Right atrium auricular region (tissue), 2 donors: ENCODE measurements around the gene GPR39. TPM values are rescaled to one million over a fixed set of nuclear protein-coding genes. Genes with fewer than 3 reads are reported as not detected.

Source experiments
- DNase-seq: peaks from one replicate; pipeline ENCODE4 v3.0.0-alpha.2; 2019; ENCODE audit warnings: low spot score
- H3K27ac ChIP-seq, 2 donors: fragments of 200-600 bp; sonication (generic); 1 replicate in 1 of 2; 2 replicates in 1 of 2; pipeline ENCODE4 v1.5.1; 2016 to 2019
- H3K27me3 ChIP-seq, 2 donors: fragments of 200-600 bp; sonication (generic); one replicate each; pipeline versions ENCODE4 v1.5.1 to v1.6.0; 2017 to 2019
- H3K36me3 ChIP-seq: fragments of 200-600 bp; sonication (generic); one replicate; pipeline ENCODE4 v1.5.1; 2016
- H3K4me1 ChIP-seq, 2 donors: fragments of 200-600 bp; sonication (generic); one replicate each; pipeline versions ENCODE4 v1.5.1 to v1.6.0; 2017 to 2019
- H3K4me3 ChIP-seq, 2 donors: fragments of 200-600 bp; sonication (generic); 1 replicate in 1 of 2; 2 replicates in 1 of 2; pipeline ENCODE4 v1.5.1; 2017 to 2019; ENCODE audit warnings: mild to moderate bottlenecking in 1 of 2, moderate library complexity in 1 of 2
- H3K9me3 ChIP-seq, 2 donors: fragments of 200-600 bp; sonication (generic); one replicate each; pipeline ENCODE4 v1.5.1; 2019
- total RNA-seq, 2 donors: library from RNA; depleted of rRNA; stranded (reverse); fragments of >200 nt; gene quantifications; one replicate each; pipeline ENCODE4 v1.1.0, GENCODE V29; 2016
- TF ChIP-seq, protein P1 (sequence below), 2 donors: fragments of 200-600 bp; sonication (generic); IDR thresholded peaks; one replicate each; pipeline ENCODE4 v1.5.1; 2019; ENCODE audit warnings: antibody characterized with exemption in 2 of 2

The GPR39 gene
- total RNA-seq, 2 donors from 2014 or later: 1.0 TPM; not detected in 1

DNA sequence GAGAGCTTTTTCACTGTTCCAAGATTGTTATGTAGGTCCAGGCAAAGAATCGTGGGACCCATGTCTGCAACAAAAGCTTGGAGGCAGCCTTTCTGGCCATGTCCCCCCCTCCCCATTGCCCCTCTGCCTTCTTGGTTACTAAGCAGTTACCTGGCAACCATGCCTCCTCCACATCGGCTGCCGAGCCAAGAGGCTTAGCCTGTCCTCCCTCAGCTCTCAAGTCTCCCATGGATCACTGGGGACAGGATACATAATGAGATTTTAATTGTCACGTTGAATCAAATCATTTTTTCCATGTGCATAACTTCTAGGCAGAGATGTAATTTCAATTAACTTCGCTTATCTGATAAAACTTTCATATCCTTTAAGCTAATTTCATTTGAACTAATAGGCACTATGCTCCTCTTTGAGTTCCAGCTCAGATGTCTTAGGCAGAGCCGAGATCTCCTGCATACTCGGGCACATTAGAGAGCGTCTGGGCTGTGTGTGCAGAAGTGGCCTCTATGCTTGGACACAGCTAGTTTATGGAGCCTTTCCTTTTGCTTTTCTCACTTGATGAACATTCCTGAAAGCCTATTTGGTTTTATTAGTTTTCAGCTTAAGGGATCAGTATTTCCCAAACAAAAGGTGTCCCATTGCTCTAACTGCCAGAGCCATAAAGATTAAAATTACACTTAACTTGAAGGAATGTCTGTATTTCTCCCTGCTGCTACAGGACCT, 172.7 kb downstream of the GPR39 start:
- H3K4me1 ChIP-seq: no peaks in the 10 kb centered on the region
- no peak overlapping the region for H3K4me3 ChIP-seq
- no peaks in the 10 kb centered on the region for H3K36me3 ChIP-seq
- no peaks in the 10 kb centered on the region for H3K27me3 ChIP-seq
- no peak overlapping the region for H3K27ac ChIP-seq
- TF ChIP-seq, protein P1, sequence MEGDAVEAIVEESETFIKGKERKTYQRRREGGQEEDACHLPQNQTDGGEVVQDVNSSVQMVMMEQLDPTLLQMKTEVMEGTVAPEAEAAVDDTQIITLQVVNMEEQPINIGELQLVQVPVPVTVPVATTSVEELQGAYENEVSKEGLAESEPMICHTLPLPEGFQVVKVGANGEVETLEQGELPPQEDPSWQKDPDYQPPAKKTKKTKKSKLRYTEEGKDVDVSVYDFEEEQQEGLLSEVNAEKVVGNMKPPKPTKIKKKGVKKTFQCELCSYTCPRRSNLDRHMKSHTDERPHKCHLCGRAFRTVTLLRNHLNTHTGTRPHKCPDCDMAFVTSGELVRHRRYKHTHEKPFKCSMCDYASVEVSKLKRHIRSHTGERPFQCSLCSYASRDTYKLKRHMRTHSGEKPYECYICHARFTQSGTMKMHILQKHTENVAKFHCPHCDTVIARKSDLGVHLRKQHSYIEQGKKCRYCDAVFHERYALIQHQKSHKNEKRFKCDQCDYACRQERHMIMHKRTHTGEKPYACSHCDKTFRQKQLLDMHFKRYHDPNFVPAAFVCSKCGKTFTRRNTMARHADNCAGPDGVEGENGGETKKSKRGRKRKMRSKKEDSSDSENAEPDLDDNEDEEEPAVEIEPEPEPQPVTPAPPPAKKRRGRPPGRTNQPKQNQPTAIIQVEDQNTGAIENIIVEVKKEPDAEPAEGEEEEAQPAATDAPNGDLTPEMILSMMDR (IDR thresholded peaks at IDR 0.05): no peak
- no peak for DNase-seq
- no peaks in the 10 kb centered on the region for H3K9me3 ChIP-seq

- no peaks in the 10 kb centered on the region for H3K36me3 ChIP-seq
- TF ChIP-seq, protein P1 (IDR thresholded peaks at IDR 0.05): no peak
- no peak overlapping the region for H3K27ac ChIP-seq
- no peaks in the 10 kb centered on the region for H3K4me1 ChIP-seq
- no peaks in the 10 kb centered on the region for H3K27me3 ChIP-seq
- no peak overlapping the region for H3K4me3 ChIP-seq
- no peak for DNase-seq
- no peaks in the 10 kb centered on the region for H3K9me3 ChIP-seq
Observed at GRCh38 chr2:132589966-132590365, 173.4 kb downstream of the GPR39 start.

DNA sequence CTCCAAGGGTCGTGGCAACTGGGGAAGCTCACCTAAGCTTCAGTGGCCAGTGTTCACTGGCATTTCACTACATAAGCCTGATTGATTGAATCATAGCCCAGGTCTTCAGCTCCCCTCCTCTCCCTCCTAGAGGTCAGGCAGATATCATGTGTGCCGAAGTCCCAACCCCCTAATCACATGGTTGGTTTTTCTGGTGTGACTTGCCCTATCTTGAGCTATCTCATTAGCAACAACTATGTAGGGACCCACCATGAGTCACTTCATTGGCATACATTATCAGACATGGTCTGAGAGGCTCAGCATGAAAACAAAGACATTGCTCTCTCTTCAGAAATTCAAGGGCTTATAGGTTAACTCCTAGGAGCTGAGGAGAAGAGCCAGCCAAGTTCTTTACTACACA, 176.6 kb downstream of the GPR39 start:
- TF ChIP-seq, protein P1 (IDR thresholded peaks at IDR 0.05): no peak
- no peak for DNase-seq
- Histone ChIP-seq H3K4me1 (no peaks in the 10 kb centered on the region), H3K36me3 (no peaks in the 10 kb centered on the region), H3K9me3 (peaks cover 0 to 8% of the 10 kb centered on the region in 2 donors), H3K4me3 (no peak overlapping the region), H3K27ac (no peak overlapping the region), H3K27me3 (no peaks in the 10 kb centered on the region)

- H3K27ac ChIP-seq: no peak overlapping the region
- no peaks in the 10 kb centered on the region for H3K36me3 ChIP-seq
- TF ChIP-seq, protein P1 (IDR thresholded peaks at IDR 0.05): no peak
- H3K27me3 ChIP-seq: no peaks in the 10 kb centered on the region
- no peaks in the 10 kb centered on the region for H3K4me1 ChIP-seq
- DNase-seq: no peak
- no peak overlapping the region for H3K4me3 ChIP-seq
- peaks cover 0 to 8% of the 10 kb centered on the region in 2 donors for H3K9me3 ChIP-seq
Observed at GRCh38 chr2:132595186-132595585, 178.6 kb downstream of the GPR39 start.

- Histone ChIP-seq H3K4me3 (no peak overlapping the region), H3K27ac (no peak overlapping the region), H3K36me3 (no peaks in the 10 kb centered on the region), H3K4me1 (no peaks in the 10 kb centered on the region), H3K9me3 (peaks cover 0 to 8% of the 10 kb centered on the region in 2 donors), H3K27me3 (no peaks in the 10 kb centered on the region)
- TF ChIP-seq, protein P1 (IDR thresholded peaks at IDR 0.05): no peak
- no peak for DNase-seq
Observed at GRCh38 chr2:132595693-132596092, 179.1 kb downstream of the GPR39 start.

DNA sequence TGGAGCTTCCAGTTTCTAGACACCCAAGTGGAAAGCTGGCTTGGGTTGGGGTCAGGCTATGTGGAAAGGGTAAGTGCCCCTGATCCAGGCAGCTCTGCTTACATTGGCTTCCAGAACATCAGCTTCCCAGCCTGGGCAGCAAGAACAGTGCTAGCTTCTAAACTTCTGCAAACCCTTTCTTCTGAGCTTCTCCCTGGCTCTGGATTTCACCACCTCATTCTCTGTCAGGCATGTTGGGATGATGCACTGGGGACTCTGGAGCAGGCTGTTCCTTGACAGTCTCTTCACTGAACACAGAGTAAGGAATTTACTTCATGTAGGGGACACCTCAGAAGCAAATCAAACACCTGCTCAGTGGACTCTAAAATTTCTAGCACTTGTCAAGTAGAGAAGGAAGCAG, 180.6 kb downstream of the GPR39 start:
- Histone ChIP-seq H3K27me3 (no peaks in the 10 kb centered on the region), H3K9me3 (peaks cover 0 to 8% of the 10 kb centered on the region in 2 donors), H3K4me1 (no peaks in the 10 kb centered on the region), H3K36me3 (no peaks in the 10 kb centered on the region), H3K27ac (no peak overlapping the region), H3K4me3 (no peak overlapping the region)
- TF ChIP-seq, protein P1 (IDR thresholded peaks at IDR 0.05): no peak
- DNase-seq: no peak
